H1 (cell line): ENCODE data around the gene TIMM23. TPM values are rescaled to one million over a fixed set of nuclear protein-coding genes. Genes with fewer than 3 reads are reported as not detected.

Experiments
- BCL11A ChIP-seq, 2 experiments: IDR thresholded peaks; one replicate each; pipeline ENCODE4 v1.6.1; 2011; ENCODE audit warnings: low read depth in 2 of 2, low read length in 2 of 2, mild to moderate bottlenecking in 2 of 2
- CBX5 ChIP-seq: fragments of 300-800, 300-1000 bp; sonication (generic); IDR thresholded peaks from 2 replicates; pipeline ENCODE4 v1.7.1; 2016; ENCODE audit warnings: antibody characterized with exemption, low read length, low read depth
- EGR1 ChIP-seq: IDR thresholded peaks from 2 replicates; pipeline ENCODE4 v1.6.1; 2011; ENCODE audit warnings: low read depth, low read length, borderline replicate concordance
- GABPA ChIP-seq: IDR thresholded peaks from 2 replicates; pipeline ENCODE4 v1.6.1; 2011; ENCODE audit warnings: mild to moderate bottlenecking, low read length, moderate library complexity, borderline replicate concordance; ENCODE audit not compliant: insufficient read depth
- GTF2F1 ChIP-seq: IDR thresholded peaks from 2 replicates; pipeline ENCODE4 v1.6.1; 2012; ENCODE audit warnings: low read depth, low read length, improper control_type of control experiment, borderline replicate concordance
- MAFK ChIP-seq: IDR thresholded peaks from 2 replicates; pipeline ENCODE4 v1.6.1; 2012; ENCODE audit warnings: low read depth, mild to moderate bottlenecking, improper control_type of control experiment, low read length
- POLR2AphosphoS5 ChIP-seq: IDR thresholded peaks from 2 replicates; pipeline ENCODE4 v1.6.1; 2011; ENCODE audit warnings: low read depth, low read length
- SP1 ChIP-seq: IDR thresholded peaks from 2 replicates; pipeline ENCODE4 v1.6.1; 2011; ENCODE audit warnings: low read depth, low read length
- SRF ChIP-seq: IDR thresholded peaks from 2 replicates; pipeline ENCODE4 v1.6.1; 2011; ENCODE audit warnings: mild to moderate bottlenecking, low read depth, low read length, moderate library complexity
- SUZ12 ChIP-seq: fragments of 200-600 bp; sonication (generic); IDR thresholded peaks from 2 replicates; pipeline ENCODE4 v1.6.1; 2012; ENCODE audit warnings: mild to moderate bottlenecking, inconsistent platforms, low read length, moderate library complexity, mixed read lengths
- ZNF274 ChIP-seq: IDR thresholded peaks from 2 replicates; pipeline ENCODE4 v1.7.0; 2012; ENCODE audit warnings: low read length, borderline replicate concordance; ENCODE audit errors: extremely low read depth
- polyA plus RNA-seq, 7 experiments: library from polyadenylated mRNA; depleted of rRNA in 3 of 7; stranded (reverse) in 5 of 7; unstranded in 2 of 7; fragments of >200 nt in 5 of 7; fragments of 200-250 nt in 2 of 7; gene quantifications; 1 replicate in 5 of 7; 2 replicates in 1 of 7; 4 replicates in 1 of 7; pipeline versions ENCODE4 v1.2.1 to v1.2.3, GENCODE V29; 2011 to 2013; ENCODE audit warnings: missing spikeins in 2 of 7, mixed read lengths in 2 of 7
- total RNA-seq: library from RNA; stranded (reverse); fragmentation: NEBNext Ultra II Directional; extraction: Animal tissue kit (Norgen Biotek cat#: 25700); gene quantifications from 2 replicates; pipeline ENCODE4 v1.2.1, GENCODE V29; 2021
- TF ChIP-seq, protein P1 (sequence below): IDR thresholded peaks from 2 replicates; pipeline ENCODE4 v1.6.1; 2011; ENCODE audit warnings: low read depth, mild to moderate bottlenecking, low read length; ENCODE audit not compliant: insufficient read depth
- TF ChIP-seq, protein P2 (sequence below): IDR thresholded peaks from 2 replicates; pipeline ENCODE4 v1.6.1; 2011; ENCODE audit warnings: low read length, improper control_type of control experiment

The TIMM23 gene
- total and polyA plus RNA-seq, 2 of the 8 experiments (the other 6 are each of a cell fraction or from before 2014, with no cell fraction given) = 101 to 130 TPM

DNA sequence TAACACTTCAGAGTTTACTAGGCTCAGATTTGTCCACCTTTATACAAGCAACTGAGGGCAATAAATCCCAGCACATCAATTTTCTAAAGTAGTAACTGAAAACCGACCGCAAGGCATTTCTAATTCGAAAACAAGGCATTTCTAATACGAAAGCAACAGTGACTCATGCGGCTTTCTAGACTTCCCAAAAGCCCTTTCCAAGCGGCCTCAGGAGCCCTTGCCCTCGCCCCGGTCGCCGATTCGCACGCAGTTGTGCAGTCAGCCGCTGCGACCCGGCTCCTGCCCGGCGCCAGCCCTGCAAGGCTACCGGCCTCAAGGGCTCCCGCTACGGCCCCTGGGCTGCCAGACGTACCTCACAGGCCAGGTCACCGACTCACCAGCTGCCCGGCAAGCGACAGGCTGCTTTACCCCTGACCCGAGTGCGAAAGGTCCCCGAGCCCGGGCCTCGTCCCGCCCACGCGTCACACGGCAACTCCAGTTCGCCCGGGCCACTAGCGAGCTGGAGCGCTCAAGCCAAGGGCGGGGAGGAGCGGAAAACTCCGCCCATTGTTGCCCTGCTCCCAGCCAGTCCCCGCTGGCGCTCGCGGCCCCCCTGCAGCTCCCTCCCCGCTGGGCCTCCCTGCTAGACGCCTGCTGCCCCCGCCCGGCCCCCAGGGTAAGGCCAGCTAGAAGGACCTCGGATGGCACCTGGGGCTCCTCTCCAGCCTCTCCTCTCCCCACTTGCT lies 50.9 kb downstream of the TIMM23 start (continued):
- TF ChIP-seq SP1 (no peak), BCL11A (IDR thresholded peaks at IDR 0.05; ENCODE audit: low read depth in 2 of 2, low read length in 2 of 2) (no peak), SUZ12 (no peak), EGR1 (peak; percentile 88), GABPA (no peak), ZNF274 (no peak), POLR2AphosphoS5 (peak; percentile 37; the same call in 1 of the 2 replicates), SRF (no peak), CBX5 (no peak), MAFK (no peak), GTF2F1 (no peak)
- TF ChIP-seq, protein P1, sequence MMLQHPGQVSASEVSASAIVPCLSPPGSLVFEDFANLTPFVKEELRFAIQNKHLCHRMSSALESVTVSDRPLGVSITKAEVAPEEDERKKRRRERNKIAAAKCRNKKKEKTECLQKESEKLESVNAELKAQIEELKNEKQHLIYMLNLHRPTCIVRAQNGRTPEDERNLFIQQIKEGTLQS = no peak
- TF ChIP-seq, protein P2, sequence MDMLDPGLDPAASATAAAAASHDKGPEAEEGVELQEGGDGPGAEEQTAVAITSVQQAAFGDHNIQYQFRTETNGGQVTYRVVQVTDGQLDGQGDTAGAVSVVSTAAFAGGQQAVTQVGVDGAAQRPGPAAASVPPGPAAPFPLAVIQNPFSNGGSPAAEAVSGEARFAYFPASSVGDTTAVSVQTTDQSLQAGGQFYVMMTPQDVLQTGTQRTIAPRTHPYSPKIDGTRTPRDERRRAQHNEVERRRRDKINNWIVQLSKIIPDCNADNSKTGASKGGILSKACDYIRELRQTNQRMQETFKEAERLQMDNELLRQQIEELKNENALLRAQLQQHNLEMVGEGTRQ = no peak
